Activated CD8-positive, alpha-beta memory T cell treated with anti-CD3 and anti-CD28 coated beads for 4 hours (primary cell): Measurements from ENCODE around the gene CDC45.

Experiments used
- DNase-seq, 2 donors: peaks; one replicate each; pipeline ENCODE4 v3.0.0-alpha.2; 2020; ENCODE audit warnings: low read depth in 2 of 2

Gene CDC45

DNA sequence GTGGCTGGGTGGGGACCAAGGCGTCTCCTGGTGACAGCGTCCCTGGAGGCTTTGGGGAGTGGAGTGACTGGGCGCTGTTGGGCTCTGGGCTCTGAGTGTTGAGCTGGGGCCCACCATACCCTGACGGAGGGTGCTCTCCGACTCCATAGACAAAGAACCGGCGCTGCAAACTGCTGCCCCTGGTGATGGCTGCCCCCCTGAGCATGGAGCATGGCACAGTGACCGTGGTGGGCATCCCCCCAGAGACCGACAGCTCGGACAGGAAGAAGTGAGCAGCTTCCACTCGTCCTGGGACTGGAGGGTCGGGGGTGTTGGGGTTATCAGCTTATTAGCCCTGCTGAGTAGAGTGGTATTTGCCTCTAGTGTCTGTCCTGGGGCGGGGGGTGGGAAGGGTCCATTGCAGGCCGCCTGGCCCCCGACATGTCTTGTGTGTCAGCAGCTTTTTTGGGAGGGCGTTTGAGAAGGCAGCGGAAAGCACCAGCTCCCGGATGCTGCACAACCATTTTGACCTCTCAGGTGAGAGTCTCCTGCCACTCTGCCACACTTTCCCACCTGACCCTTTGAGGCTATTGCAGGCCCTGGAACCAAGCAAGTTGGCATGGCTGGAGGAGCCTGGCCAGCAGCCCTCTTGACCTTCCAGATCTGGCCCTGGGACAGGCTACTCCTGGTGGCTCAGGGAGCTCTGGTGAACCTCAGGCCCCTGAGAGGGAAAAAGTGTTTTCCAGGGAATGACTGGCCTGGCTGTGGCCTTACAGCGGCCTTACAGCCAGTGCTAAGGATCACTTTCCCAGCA, 36.9 kb downstream of the CDC45 start:
- DNase-seq, result no peak

DNA sequence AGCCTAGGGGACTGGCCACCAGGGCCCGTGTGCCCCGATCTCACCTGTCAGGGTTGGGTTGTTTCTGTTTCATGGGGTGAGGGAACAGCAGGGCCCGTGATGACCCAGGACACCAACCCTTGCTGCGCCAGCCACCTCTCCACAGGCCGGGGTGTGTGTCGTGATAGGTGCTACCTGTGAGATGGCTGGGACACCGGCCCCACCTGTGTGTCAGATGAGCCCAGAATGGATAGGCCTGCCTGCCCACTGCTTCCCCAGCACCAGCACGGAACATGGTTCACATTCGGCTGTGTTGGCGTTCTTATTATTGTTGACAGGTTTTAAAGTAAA, 37.4 kb downstream of the CDC45 start:
- DNase-seq, result no peak

DNA sequence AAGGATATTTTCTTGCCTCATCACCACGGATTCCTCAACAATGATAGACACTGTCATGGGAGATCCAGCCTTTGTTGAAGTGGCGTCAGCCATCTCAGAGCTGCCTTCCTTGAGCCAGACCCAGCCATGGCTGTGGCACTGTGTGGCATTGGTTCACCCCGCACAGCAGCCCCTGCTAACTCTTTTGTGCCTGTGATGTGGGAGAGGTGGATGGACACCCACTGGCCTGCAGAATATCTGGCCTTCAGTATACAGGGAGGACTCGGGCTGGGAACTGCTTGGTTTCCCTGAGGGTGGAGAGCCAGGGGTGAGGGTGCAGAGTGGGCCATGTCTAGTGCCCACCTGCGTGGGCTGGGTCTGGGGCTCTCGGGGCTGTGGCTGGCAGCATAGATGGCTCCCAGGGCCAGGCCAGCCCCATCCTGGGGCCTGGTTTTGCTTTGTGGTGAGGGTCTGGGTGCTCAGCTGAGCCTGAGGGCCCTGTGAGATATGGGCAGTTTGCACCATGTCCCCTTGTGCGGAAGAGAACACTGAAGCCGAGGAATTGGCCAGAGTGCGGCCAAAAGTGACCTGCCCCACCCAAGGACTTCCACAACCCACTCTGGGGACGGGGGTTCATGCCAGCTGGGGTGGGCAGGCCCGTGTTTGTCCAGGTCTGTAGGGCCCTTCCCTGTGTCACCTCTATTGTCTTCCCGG, 38.3 kb downstream of the CDC45 start:
- no peak for DNase-seq

DNA sequence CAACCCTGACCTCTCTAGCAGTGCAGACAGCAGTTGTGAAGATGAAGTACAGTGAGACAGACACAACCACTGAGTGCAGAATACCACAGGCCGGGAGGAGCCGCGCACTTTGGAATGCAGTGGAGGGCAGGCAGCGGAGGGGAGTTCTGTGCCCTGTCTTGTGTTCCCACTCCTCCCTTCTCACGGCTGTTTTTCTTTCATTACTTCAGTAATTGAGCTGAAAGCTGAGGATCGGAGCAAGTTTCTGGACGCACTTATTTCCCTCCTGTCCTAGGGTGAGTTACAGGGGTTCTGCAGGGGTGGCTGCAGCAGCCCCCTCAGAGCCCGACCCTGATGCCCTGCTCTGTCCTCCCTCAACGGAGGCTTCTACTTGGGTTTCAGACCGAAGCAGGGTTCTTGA, 38.9 kb downstream of the CDC45 start:
- no peak for DNase-seq

DNA sequence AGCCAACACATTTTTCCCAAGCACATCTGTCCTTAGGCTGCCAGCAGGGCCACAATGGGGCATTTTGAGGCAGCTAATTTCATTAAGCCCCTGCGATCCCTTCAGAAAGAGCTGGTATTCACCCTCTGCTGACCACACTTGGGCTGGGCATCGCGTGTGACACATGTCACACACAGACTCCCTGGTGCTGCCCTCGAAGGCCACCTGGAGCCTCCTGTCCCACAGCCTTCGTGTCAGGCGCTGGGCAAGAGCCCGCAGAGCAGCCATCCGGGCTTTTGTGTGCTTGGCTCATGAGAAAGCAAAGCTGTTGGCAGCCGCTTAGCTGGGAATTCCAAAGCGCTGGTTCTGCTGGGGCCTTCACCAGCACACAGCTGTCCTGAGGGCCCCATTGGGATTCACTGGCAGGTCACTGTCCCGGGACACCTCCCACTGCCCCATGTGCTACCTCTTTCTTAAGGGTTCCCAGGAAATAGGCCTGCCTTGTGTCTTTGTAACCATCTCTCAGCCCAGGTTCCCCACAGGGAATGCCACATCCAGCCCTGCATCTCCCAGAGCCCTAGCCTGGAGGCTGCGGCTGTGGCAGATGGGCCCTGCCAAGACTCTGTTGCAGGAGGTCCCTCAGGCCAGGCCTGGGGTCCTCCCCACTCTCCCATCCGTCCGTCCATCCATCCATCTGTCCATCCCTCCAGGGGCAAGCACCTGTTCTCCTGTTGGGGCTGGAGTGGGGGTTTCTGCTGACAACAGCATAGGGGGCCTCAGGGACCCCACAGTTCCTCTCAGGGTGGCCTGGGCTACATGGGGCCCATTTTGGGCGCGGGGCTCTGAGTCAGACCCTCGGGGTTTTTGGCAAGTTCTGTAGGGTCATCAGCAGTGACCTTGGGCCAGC, 39.6 kb downstream of the CDC45 start:
- no peak for DNase-seq

DNA sequence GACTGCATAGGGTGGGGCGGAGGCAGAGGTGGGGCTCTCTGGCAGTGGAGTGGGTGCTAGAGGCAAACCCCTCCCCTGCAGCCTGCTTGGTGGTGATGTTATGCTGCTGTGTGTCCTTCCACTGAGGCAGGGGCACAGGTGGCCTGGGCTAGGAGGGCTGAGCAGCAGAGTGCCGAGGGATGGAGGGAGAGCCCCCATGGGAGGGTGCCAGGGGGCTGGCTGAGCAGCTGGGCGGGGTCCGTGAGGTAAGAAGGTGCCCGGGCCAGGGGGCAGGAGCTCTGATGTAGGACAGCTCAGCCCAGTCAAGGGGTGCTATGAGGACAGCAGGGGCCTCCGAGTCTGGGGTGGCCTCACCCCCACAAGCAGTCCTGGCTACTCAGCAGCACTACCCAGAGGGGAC, 40.3 kb downstream of the CDC45 start:
- DNase-seq, result no peak

DNA sequence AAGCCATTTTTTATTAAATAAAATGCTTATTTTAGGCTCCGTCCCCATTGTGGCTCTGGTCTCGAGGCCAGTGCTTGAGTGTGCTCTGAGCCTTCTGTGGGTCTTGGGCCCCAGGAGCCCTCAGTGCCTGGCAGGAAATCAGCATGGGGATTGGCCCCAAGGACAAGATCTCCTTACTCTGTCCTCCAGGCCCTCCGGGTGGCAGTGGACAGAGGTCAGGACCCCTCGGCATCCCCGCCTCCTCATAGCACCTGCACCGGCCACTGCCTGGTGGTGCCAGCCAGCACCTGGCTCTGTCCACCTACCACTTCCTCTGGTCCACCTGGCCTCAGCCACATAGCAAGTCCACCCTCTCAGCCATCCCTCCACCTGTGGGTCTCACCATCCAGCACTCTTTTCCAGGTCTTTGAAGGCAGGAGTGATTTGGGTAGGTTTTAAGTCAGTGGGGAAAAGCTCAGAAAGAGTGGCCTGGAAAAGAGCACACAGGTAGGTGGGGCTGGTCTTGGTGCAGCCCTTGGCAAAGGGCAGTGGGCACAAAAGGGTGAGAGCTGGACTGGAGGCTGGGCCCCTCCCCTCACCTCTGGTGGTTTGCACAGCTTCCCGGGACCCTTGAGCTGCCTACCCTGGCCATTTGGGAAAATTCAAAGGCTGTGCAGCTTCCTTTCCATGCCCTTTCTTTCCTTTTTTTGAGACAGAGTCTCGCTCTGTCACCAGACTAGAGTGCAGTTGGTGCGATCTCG, 41.0 kb downstream of the CDC45 start:
- DNase-seq, result no peak

DNA sequence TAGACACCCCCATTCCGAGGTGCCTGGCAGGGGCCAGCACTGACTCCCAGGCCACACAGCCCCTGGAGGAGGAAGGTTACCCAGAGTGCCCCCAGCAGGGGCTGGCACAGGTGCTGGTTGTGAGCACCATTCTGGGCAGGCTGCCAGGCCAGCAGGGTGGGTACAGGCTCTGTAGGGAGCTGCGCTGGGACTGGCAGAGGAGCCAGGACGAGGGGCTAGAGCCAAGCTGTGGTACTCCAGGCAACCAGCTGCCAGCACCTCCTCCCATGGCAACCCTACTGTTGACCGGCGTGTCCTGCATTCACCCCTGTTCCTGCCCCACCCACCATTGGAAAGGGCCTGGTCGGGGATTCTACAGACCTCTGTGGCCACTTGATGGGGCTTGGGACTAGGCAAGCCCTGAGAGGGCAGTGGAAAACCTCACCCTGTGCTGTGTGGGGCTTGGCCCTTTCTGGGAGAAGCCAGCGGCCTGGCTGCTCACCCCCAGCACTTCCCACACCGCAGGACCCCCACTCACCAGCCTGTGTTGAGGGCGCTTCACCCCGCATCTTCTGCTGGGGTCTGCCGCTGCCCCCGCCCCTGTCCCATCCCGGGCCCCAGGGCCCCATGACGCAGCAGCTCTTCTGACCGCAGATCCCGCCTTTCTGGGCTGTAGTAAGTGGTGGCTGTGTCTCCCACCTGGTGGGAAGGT, 42.6 kb downstream of the CDC45 start:
- DNase-seq, result no peak

DNA sequence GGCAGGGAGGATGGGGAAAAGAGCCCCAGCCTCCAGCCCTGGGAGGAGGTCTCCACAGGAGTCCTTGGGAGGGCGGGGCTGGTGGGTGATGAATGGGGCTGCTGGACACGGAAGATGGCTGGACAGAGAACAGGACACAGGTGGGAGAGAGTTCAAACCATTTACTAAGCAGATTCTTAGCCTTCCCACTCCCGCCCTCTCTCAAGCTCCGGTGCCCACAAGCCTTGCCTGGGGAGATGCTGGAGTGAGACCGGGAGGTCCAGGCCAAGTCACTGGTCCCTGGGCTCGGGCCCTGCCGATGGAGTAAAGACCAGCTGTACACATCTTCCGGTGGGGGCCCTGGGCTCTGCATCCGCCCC, 43.1 kb downstream of the CDC45 start:
- no peak for DNase-seq

DNA sequence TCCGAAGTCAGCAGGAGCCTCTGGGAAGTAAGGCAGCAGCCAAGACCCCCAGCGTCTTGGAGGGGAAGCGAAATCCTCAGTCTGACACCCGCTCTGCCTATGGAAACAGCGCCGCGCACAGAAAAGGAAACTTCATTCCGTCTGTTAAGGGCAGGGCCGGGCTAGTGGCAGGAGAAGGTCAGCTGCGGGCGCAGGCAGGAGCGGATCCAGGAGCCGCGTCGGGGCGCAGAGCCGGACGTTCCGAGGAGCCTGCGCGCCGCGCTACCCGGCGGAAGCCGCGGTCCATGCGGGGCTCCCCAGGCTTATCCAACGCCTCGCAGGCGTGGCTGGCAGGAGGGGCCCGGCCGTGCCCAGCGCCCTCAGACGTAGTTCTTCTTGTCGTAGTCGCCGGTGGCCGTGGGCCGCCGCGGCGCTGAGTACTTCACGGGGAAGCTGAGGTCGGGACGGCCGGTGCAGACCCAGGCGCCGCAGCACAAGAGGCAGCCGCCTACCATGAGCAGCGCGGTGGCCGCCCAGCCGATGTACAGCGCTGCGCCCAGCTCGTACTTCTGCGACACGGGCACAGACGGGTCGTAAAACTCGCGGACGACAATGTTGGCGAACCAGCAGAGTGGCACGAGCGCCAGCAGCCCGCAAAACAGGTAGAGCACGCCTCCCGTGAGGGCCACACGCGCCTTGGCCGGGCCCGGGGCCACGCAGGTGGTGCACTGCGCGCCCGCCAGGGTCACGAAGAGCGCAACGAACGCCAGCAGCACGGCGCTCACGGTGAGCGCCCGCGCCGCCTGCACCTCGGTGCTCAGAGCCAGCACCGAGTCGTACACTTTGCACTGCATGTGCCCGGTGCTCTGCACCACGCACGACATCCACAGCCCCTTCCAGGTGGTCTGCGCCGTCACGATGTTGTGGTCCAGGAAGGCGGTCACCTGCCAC, 43.8 kb downstream of the CDC45 start:
- DNase-seq, result no peak

DNA sequence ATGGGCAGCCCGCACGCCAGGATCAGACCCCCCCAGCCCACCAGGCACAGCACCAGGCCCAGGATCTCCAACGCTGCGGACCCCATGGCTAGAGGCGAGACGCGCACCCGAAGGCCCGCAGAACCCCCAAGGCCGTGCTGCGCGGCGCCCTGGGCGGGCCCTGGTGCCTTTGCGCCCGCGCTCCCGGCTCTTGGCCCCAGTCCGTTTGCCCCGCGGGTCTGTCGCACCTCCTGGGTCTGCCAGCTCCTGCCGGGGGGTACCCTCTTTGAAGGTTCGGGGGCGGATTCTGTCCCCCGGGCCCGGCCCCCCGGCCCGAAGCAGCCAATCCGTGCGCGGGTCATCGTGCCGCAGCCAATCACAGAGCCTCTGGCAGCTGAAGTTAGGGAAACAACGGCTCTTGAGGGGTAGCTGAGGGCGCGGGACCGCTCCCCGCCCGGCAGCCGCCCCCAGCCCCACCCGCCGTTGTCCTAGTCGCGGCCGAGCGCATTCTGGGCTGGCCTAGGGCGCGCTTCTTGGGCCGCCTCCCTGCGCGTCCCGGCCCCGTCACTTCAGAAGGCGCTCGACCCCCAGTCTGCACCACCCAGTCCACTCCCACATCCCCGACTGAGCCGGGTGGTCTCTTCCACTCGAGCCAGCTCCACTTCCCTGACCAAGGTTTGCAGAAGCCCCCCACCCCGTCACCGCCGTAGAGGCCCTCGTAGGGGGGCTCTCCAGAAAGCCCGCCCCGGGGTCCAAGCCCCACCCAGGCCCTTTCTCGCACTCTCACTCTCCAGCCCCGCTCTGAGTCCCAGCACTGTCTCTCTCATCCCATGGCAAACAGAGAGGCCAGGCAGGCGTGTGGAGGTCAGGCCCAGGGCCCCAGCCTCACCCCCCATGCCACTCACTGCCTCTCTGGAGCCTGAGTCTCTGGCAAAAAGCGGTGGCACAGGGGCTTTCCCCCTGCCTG, 44.7 kb downstream of the CDC45 start, which contains the start of gene CLDN5:
CLDN5 (minus strand) TSS at position 241 of the 946 bp plus-strand sequence; CDS start at position 86, 155 bp downstream.
- no peak for DNase-seq

DNA sequence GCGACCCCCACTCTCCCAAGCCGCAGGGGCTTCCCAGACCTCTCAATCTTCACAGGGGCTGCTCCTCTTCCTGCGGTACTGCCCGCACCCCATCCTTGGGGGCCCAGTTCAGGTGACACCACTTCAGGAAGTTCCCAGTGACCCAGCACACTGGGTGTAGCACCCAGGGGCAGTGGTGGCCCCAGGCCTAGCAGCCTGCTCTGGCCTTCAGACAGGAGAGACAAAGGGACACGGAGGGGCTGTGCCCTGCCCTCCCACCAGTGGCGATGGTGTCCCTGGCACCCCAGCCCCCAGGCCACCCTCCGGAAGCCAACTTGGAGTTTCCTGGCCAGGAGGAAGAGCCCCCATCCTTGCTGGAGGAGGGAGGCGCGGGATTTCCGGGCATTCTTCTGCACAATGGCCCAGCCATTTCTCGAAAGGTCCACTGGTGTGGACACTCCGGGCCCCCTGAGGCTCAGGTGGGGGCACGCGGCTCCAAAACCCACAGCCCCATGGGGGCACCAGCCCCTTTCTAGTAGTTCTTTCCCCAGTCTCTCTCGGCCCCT, 45.5 kb downstream of the CDC45 start:
- no peak for DNase-seq

DNA sequence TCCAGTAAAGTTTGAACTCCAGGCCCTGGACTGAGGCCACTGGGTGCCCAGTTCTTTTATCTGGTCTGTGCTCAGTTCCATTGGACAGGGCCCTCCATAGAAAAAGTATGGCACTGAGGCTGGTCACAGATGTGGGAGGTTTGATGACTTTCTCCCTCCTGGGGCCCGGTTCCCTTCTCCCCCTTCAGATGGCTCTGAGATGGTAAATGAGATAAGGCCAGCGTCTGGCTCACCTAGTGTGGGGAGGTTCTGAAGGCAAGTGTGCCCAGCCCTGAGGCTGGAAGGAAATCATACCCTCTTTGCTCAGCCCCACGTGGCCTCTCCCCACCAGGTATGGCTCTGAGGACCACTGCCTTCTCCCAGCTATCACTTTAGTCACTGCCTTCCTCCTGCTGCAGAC, 45.9 kb downstream of the CDC45 start:
- no peak for DNase-seq

DNA sequence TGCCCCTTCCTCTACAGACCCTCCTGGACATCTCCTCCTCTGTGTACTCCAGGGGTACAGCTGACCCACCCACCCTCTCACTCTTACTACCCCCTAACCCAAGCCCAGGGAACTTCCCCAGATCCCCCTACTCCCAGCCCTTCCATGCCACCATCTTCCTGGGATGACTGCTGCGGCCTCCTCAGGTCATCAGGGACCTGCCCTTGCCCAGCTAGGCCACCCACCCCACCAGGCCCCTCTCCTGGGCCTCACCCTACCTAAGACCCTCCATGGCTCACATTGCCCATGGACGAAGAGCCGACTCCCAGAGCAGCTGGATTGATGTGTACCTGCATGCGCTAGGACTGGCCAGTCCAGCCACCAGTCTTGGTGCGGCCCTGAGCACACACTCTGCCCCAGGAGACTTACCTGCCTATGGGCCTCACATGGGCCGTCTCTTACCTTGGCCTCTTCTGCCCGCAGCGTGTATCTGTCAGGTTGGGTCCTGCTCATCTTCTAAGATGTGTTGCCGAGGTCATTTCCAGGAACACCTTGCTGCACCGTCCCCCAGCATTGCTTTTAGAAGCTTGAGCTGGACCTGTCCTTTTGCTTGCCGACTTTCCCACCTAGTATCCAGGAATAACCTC, 46.5 kb downstream of the CDC45 start:
- no peak for DNase-seq

DNA sequence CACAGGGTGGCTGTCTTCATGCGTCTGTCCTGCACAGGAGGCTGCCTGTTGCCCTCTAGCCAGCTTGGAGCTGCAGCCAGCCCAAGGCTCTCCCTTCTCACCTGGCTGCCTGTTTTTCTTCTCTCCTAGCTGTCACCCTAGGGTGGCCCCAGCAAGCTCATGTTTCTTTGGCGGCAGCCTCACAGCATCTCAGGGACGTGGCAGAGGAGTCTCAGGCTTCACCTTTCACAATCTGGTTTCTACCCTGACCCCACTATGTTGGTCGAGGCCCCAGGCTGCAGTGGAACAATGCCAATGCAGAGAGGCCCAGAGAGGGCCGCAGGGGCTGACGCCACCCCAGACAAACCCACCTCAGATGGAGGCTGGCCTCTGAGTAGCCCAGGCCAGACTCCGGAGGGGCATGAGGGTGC, 47.0 kb downstream of the CDC45 start:
- no peak for DNase-seq

DNA sequence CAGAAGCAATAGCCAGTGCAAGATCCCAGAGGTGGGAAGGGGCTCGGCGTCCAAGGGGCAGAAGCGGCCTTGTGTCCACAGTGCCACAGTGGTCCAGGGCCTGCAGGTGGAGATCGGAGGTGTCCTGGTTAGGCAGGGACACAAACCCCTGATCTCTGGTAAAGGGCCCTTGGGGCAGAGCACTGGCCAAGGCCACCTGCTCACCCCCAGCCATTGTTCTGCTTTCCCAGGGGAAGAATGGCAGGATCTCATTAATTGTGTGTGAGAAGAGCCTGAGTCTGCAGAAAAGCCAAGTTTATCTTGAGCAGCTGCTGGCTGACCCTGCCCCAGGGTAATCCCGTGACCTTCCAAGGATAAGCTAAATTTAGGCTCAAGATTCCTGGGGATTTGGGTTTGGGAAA, 47.6 kb downstream of the CDC45 start:
- DNase-seq, result no peak

DNA sequence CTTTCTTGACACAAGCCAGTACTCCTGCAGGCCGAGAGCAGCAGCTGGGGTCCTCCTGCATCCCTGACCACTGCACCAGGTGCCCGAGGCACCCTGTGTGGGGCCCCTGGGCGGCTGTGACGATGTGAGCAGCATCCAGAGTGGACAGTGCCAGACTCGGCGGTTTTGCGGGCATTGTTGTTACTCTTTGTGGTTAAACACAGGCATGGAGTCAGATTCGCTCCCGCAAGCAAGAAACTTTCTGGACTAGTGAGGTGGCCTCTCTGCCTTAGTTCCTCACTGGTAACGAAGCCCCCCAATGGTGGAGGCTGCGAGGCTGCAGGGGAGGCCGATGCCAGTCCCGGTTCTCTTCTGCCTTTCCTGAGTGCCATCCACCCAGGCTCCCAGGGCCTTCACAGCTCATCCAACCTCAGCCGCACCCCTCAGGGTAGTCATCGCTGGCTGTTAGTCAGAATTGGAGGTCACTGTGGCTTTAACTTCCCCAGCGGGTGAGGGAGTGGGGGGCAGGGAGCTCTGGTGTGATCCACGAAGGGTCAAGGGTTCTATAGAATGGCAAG, 48.2 kb downstream of the CDC45 start:
- no peak for DNase-seq

DNA sequence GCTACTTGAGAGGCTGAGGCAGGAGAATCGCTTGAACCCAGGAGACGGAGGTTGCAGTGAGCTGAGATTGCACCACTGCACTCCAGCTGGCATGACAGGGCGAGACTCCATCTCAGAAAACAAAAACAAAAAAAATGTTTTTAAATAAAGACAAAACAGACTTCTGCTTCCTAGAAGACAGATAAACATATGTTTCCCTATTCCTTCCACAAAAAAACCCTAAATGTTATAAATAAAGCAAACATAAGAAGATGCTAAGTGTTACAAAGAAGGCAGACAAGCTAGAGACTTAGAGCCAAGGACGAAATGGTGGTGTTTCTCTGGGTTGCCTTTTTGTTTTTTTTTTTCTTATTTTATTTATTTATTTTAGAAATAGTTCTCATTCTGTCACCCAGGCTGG, 50.1 kb downstream of the CDC45 start:
- no peak for DNase-seq
